Peyer's patch (tissue), 4 donors: ENCODE results near the gene HSPB8.

Experiments
- POLR2A ChIP-seq, 2 donors: fragments of 450-650 bp; IDR thresholded peaks; one replicate each; pipeline ENCODE4 v1.5.1; 2017; ENCODE audit warnings: antibody characterized with exemption in 2 of 2, mild to moderate bottlenecking in 2 of 2, moderate library complexity in 2 of 2
- TF ChIP-seq, protein P1 (sequence below), 6 experiments: fragments of 450-650 bp in 4 of 6; fragments of 200-600 bp in 2 of 6; sonication (generic) in 1 of 6; IDR thresholded peaks; one replicate each; pipeline ENCODE4 v1.5.1; 2017 to 2019; ENCODE audit warnings: antibody characterized with exemption in 6 of 6, mild to moderate bottlenecking in 3 of 6, moderate library complexity in 1 of 6

DNA sequence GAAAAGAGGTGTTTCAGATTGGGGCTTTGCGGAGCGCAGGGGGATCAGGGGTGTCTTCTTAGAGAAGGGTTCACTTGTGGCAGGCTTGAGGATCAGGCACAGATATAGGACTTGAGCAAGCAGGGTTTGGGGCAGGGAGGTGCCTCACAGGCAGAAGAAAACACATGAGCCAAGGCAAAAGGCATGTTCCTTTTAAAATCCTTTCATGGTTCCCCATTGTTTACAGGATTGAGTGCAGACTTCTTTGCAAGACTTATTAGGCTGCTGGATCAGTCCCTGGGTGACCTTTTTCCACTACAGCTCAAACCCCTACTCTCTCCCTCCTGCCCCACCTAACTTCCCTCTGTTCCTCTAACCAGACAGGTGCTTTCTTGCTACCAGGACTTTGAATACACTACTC, 19.7 kb downstream of the HSPB8 start:
- TF ChIP-seq POLR2A (IDR thresholded peaks at IDR 0.05) = no peak
- TF ChIP-seq, protein P1, sequence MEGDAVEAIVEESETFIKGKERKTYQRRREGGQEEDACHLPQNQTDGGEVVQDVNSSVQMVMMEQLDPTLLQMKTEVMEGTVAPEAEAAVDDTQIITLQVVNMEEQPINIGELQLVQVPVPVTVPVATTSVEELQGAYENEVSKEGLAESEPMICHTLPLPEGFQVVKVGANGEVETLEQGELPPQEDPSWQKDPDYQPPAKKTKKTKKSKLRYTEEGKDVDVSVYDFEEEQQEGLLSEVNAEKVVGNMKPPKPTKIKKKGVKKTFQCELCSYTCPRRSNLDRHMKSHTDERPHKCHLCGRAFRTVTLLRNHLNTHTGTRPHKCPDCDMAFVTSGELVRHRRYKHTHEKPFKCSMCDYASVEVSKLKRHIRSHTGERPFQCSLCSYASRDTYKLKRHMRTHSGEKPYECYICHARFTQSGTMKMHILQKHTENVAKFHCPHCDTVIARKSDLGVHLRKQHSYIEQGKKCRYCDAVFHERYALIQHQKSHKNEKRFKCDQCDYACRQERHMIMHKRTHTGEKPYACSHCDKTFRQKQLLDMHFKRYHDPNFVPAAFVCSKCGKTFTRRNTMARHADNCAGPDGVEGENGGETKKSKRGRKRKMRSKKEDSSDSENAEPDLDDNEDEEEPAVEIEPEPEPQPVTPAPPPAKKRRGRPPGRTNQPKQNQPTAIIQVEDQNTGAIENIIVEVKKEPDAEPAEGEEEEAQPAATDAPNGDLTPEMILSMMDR (IDR thresholded peaks at IDR 0.05) = no peak
